Right renal pelvis (tissue), 4 donors: ENCODE results near the gene ACOX2. TPM values are rescaled to one million over a fixed set of nuclear protein-coding genes. Genes with fewer than 3 reads are reported as not detected.
A peak's percentile ranks its signal among the peaks of the same experiment; 100 is the strongest.
"Not testable (repeated sequence)": the region's sequence is repeated elsewhere in the genome, so short reads cannot be mapped to it uniquely, and the experiment has no call there.

Experiments
- DNase-seq, 4 donors: peaks; one replicate each; pipeline ENCODE4 v3.0.0-alpha.2; 2013; ENCODE audit warnings: low read depth in 4 of 4, low spot score in 3 of 4, missing footprints in 1 of 4
- polyA plus RNA-seq, 4 donors: library from polyadenylated mRNA; unstranded; fragments of 120-200 nt; gene quantifications; one replicate each; pipeline ENCODE4 v1.2.1, GENCODE V29; 2013; ENCODE audit not compliant: insufficient read length in 4 of 4

Gene ACOX2
- polyA plus RNA-seq, 4 donors, result 36.4 to 39.8 (median 39.2) TPM

- DNase-seq, result no peak
Observed at GRCh38 chr3:58535531-58536500, 1.2 kb downstream of the ACOX2 start.

- no peak for DNase-seq
Observed at GRCh38 chr3:58534592-58535494, 2.1 kb downstream of the ACOX2 start.

GRCh38 chr3:58532794-58533220, 4.2 kb downstream of the ACOX2 start:
- DNase-seq, result peak in 1 of 4 donors; percentile 58

DNA sequence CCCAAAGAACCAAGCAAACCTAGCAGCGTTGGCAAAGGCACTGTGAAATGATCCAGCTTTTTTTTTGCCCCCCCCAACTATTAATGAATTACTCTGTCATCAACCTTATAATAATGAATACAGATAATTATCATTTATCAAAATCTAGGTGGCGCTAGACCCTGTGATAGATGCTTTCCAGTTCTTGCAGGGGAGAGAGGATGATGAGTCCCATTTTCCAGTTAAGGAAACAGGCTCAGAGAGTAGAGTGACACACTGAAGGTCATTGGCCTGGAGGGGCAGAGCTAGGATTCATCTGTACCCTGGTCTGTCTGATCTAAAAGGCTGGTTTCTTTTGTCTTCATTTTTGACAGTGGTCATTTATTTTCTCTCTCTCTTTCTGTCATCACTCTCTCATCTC, 5.0 kb downstream of the ACOX2 start:
- DNase-seq, result no peak

GRCh38 chr3:58531555-58531954, 5.4 kb downstream of the ACOX2 start:
- no peak for DNase-seq

GRCh38 chr3:58530354-58530865, 6.6 kb downstream of the ACOX2 start:
- DNase-seq, result no peak

DNA sequence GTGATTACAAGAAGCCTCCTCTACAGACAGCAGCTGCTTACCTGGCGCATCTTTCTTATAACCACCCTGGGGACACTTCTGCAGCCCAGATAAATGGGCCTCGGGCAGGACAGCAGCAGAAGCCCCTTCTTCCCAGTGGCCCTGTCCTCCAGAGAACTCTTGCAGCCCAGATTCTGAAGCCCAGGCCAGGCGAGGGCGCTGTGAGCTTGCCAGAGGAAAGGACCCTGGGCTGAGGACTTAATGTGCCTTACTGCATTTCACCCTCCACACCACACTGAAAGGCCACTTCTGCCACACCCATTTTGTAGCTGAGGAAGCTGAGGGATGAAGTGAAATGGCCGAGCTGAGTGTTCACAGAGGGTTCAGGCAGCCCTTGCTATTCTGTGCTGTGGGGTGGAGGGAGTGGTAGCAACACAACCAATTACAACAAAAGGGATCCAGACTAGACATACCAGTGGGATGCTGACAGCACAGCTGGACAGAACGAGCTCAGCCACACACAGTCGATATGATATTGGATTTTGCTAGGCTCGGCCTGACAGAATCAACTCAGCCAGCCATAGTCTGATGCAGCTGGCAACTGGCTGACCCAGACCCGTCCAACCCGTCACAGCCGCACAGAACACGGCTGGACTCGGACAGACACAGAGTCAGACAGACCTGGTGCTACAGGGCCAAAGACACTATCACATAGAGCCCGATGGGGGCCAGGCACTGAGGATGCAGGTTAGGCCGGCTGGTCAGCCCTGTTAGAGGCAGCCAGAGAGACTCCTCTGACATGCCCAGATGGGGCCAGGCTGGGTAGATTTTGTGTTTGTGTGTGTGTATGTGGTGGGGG, 7.3 kb downstream of the ACOX2 start:
- no peak for DNase-seq

DNA sequence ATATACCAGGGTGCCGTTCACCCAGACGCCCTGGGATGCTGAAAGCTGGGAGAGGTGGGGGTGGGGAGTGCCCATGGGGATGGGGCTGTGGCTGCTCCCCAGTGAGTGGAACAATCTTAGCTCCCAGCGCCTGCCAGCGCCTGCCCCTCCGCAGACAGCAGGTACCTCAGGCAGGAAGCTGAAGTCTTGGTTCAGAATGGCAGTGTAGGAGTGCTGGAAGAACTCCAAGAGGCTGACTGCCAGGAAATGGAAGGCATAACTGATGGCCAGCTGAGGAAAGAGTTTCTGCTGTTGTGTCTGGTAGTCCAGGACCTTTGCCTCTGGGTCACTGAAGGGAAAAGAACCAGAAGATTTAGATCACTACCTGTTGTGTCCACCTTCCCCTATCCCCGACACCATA, 8.4 kb downstream of the ACOX2 start:
- no peak for DNase-seq

- not testable (repeated sequence) for DNase-seq
Observed at GRCh38 chr3:58527440-58527839, 9.6 kb downstream of the ACOX2 start.

DNA sequence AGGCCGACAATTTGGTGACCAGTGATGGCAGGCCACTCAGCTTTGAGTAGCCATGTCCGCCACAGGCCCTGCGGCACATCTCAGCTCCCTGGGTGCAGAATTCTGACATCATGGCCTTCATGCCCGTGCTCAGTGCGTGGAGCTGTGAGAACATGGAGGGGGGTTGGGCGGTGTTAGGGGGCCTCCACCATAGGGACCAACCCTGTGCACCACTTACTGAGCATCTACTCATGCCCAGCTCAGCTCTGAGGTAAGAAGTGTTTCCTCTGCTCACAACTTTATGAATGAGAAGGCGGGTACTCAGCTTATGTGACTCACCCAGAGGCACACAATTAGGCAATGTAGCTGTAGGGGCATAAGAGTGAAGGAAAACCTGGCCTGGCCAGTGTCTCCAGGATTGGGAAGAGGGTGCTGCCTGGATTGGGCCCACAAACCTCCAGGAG, 10.5 kb downstream of the ACOX2 start:
- DNase-seq, result no peak

DNA sequence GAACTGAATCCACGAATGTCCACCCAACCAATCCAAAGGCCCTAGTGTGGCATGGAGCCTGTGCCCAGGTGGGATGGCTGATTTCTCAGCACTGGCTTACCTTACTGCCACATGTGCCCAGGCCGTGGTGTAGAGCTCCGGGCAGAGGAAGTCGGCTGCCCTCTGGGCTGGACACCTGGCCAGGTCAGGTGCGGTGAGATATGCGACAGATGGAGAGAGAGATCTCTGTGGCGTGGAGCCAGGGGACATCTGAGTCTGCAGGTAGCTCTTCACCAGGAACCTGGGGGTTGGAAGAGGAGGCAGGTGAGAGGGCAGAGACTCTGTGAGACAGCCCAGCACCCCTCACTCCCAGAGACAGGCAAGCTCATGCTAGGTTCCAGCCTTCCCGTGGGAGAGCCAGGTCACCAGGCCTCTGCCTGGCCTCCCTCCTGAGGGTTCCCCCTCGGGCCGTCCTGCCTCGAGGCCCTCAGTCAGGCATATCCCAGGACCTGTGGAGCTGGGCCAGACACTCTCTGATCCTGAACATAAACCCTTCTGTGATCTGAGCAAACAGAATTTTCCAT, 12.6 kb downstream of the ACOX2 start:
- DNase-seq, result no peak

DNA sequence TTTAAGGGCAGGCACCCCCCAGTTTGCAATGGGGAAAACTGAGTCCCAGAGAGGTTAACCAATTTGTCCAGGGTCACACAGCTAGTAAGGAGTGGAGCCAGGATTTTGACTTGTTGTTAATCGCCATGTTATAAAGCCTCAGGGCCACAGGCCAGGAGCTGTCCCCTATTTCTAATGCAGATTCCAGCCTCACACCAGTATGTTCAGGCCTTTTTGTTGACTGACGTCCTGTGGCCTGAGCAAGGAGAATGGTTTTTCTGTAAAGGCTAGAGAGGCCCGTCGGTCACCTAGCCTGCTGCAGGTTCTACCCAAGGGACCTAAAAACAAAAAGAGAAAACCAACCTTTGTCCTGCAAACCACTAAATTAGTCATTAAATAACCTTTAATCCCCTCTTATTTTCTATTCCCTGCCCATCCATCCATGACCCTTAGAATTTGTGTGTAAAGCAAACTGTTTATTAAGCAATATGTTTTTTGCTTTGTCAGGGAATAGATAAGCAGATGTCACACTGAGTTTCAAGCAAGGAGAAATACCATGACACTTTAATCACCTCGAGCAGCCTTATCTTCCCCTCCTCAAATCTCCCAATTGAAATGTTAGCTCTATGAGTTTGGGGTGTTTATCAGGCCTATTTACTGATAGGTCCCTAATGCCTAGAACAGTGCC, 14.1 kb downstream of the ACOX2 start:
- DNase-seq, result no peak

DNA sequence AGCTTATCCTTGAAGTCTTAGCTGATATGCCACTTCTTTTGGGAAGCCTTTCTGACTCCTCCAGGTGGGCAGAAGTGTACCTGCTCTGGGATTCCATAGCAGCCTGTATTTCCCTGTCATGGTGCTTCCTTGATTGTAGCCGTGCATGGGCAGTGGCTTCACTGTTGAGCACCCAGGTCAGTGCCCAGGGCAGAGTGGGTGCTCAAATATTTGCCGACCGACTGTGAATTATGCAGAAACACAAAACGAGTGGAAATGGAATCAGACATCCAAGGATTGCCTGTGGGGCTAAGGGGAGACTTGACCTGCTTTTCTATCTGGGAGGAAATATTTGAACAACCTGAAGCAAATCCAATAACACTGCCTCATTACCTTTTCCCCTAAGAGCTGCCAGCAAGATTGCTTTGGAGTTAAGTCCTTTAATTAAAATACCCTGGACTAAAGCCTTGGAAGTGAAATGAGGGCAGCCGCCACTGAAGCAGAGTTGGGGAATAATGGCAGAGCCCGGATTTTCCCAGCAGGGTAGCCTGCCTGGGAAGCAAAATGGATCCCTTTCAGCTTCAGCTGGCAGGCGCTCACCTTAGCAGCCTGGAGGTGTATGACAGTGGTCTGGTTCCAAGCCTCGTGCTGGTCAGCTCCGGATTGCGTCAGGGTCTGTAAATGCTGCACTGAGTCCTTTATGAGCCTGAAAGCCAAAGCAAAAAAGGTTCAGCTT, 14.9 kb downstream of the ACOX2 start:
- no peak for DNase-seq

- no peak for DNase-seq
Observed at GRCh38 chr3:58521336-58521670, 15.7 kb downstream of the ACOX2 start.

- DNase-seq, result no peak
Observed at GRCh38 chr3:58520403-58521335, 16.3 kb downstream of the ACOX2 start.

DNA sequence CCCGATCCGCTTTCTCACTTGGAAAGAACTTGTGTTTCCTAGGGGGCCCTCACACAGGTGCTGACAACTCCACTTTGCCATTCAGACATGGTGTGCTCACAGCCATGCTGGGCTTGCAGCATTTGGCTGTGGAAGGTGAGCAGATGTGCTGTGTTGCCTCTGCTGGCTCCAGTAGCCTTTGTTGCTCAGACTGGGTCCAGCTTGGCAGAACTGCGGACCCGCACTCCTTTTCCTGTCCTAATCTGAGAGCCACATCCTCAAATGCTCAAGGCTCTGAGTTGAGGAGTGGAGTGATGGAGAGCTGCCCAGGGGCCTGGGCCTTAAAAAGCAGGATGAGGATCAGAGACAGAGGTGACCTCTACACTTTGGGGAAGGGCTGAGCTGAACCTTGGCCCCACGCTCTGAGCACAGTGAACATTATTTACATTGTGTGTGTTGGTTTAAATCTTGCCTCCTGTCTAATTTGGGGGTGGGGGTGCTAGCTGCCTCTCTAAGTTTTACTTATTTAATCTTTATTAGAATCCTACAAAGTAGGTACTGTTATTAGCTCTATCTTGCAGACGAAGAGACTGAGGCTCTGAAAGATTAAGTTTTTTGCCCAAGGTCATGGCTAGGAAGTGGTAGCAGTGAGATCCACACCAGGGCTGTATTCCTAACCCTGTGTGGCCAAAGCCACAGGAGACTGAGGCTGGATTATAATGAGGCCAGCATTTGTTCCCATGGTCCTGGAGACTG, 17.2 kb downstream of the ACOX2 start:
- no peak for DNase-seq

DNA sequence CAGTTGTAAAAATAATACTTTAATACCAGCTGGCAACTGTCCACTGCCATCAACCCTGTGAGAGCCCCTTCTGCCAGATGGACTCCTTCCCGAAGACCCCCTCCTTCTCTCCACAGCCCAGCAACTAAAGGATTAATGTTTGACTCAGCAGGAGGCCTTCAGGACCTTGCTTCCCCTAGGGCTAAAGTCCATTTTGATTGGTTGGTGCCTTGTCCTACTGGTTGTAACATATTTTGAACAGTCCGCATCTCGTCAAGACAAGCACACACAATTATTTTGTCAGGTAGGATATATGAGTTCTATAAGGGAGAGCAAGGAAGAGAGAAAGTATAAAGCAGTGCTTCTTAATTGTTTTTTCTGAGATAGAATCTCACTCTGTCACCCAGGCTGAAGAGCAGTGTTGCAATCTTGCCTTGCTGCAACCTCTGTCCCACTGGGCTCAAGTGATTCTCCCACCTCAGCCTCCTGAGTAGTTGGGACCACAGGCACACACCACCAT, 18.6 kb downstream of the ACOX2 start:
- no peak for DNase-seq
